MM.1S (cell line): ENCODE data around the gene ARFGEF3.

Experiments
- DNase-seq: peaks from one replicate; pipeline ENCODE4 v3.0.0-alpha.2; 2015
- H2AFZ ChIP-seq: fragments of 300-600 bp; sonication (generic); 2 replicates; pipeline ENCODE4 v1.6.0; 2016; ENCODE audit warnings: antibody characterized with exemption, low read length
- H3F3A ChIP-seq: fragments of 300-600 bp; sonication (generic); 2 replicates; pipeline ENCODE4 v1.6.1; 2016; ENCODE audit warnings: mild to moderate bottlenecking, antibody characterized with exemption, low read length, moderate library complexity, mixed read lengths; ENCODE audit not compliant: insufficient read depth
- H3K27ac ChIP-seq: fragments of 300-600 bp; sonication (generic); 2 replicates; pipeline ENCODE4 v1.5.1; 2016; ENCODE audit warnings: mild to moderate bottlenecking, low read length
- H3K27me3 ChIP-seq: fragments of 300-600 bp; sonication (generic); replicated peaks from 2 replicates; pipeline ENCODE4 v1.6.0; 2016; ENCODE audit warnings: low read length; ENCODE audit not compliant: insufficient read depth
- H3K36me3 ChIP-seq: fragments of 300-600 bp; sonication (generic); replicated peaks from 2 replicates; pipeline ENCODE4 v1.6.1; 2016; ENCODE audit warnings: mild to moderate bottlenecking, low read length, mixed read lengths; ENCODE audit not compliant: insufficient read depth
- H3K4me1 ChIP-seq: fragments of 300-600 bp; sonication (generic); 2 replicates; pipeline ENCODE4 v1.6.1; 2016; ENCODE audit warnings: low read length, mixed read lengths
- H3K4me2 ChIP-seq: fragments of 300-600 bp; sonication (generic); 2 replicates; pipeline ENCODE4 v1.6.0; 2016; ENCODE audit warnings: low read depth, low read length
- H3K4me3 ChIP-seq: fragments of 300-600 bp; sonication (generic); 2 replicates; pipeline ENCODE4 v1.5.1; 2016; ENCODE audit warnings: low read length, mixed read lengths
- H3K79me2 ChIP-seq: fragments of 300-600 bp; sonication (generic); 2 replicates; pipeline ENCODE4 v1.6.1; 2016; ENCODE audit warnings: mixed run types, low read length, mixed read lengths
- H3K9ac ChIP-seq: fragments of 300-600 bp; sonication (generic); 2 replicates; pipeline ENCODE4 v1.6.1; 2016; ENCODE audit warnings: low read length, mixed read lengths
- H3K9me2 ChIP-seq: fragments of 300-600 bp; sonication (generic); replicated peaks from 2 replicates; pipeline ENCODE4 v1.6.1; 2016; ENCODE audit warnings: mild to moderate bottlenecking, low read length, mixed read lengths; ENCODE audit not compliant: insufficient read depth
- H3K9me3 ChIP-seq: fragments of 300-600 bp; sonication (generic); replicated peaks from 2 replicates; pipeline ENCODE4 v1.6.1; 2016; ENCODE audit warnings: mild to moderate bottlenecking, low read length, mixed read lengths; ENCODE audit not compliant: insufficient read depth
- H4K20me1 ChIP-seq: fragments of 300-600 bp; sonication (generic); 2 replicates; pipeline ENCODE4 v1.6.1; 2016; ENCODE audit warnings: mild to moderate bottlenecking, low read length, moderate library complexity, mixed read lengths; ENCODE audit not compliant: insufficient read depth
- CTCF ChIP-seq: fragments of 300-600 bp; sonication (generic); IDR thresholded peaks from 2 replicates; pipeline ENCODE4 v1.5.1; 2016; ENCODE audit warnings: antibody characterized with exemption, low read length, mixed read lengths
- EZH2 ChIP-seq: fragments of 300-600 bp; sonication (generic); optimal IDR thresholded peaks from 2 replicates; pipeline ENCODE3; 2017; ENCODE audit warnings: low read depth, mild to moderate bottlenecking, antibody characterized with exemption, low read length, mixed read lengths
- EZH2phosphoT487 ChIP-seq: fragments of 300-600 bp; sonication (generic); IDR thresholded peaks from 2 replicates; pipeline ENCODE4 v1.6.1; 2018; ENCODE audit warnings: antibody characterized with exemption, low read length

Gene ARFGEF3

DNA sequence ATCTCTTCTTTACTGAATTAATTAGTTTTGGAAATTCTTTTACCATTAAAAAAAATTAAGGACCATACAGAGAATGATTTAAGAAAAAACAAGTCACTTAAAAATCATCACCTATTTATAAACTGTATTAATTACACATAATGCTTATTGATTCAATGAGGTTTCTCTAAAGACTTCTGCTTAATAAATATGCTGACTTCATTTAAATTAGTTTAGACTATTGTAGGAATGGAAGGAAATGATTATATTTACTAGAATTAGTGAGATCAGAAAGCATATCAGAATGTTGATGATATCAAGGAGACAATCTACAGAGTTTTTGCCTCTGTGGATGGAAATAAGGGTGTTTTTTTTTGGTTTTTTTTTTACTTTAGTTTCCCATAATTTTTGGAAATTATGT lies 181.4 kb downstream of the ARFGEF3 start:
- no peaks in the 10 kb centered on the region for H3K79me2 ChIP-seq
- H3K9me2 ChIP-seq, result no peaks in the 10 kb centered on the region
- no peaks in the 10 kb centered on the region for H3K36me3 ChIP-seq
- TF ChIP-seq EZH2phosphoT487 (no peak), EZH2 (no peak), CTCF (no peak)
- no peaks in the 10 kb centered on the region for H3K9me3 ChIP-seq
- peaks cover 8% of the 10 kb centered on the region; the same call in 1 of the 2 replicates for H3F3A ChIP-seq
- DNase-seq, result no peak
- no peak overlapping the region for H3K27ac ChIP-seq
- no peak overlapping the region for H3K9ac ChIP-seq
- H3K27me3 ChIP-seq, result no peaks in the 10 kb centered on the region
- no peak overlapping the region for H2AFZ ChIP-seq
- H3K4me1 ChIP-seq, result peaks cover 16% of the 10 kb centered on the region
- no peak overlapping the region for H3K4me3 ChIP-seq
- no peak overlapping the region for H3K4me2 ChIP-seq
- no peaks in the 10 kb centered on the region for H4K20me1 ChIP-seq

GRCh38 chr6:138345565-138346285 lies 184.0 kb downstream of the ARFGEF3 start:
- Histone ChIP-seq H4K20me1 (no peaks in the 10 kb centered on the region), H3K27me3 (no peaks in the 10 kb centered on the region), H3K4me2 (peak overlapping the region; percentile 26), H3F3A (peaks cover 8% of the 10 kb centered on the region; the same call in 1 of the 2 replicates), H3K79me2 (no peaks in the 10 kb centered on the region), H3K9ac (no peak overlapping the region), H3K4me1 (peaks cover 16% of the 10 kb centered on the region), H3K36me3 (no peaks in the 10 kb centered on the region), H2AFZ (no peak overlapping the region), H3K4me3 (no peak overlapping the region), H3K9me3 (no peaks in the 10 kb centered on the region), H3K9me2 (no peaks in the 10 kb centered on the region), H3K27ac (no peak overlapping the region)
- DNase-seq, result peak; percentile 6
- TF ChIP-seq EZH2phosphoT487 (no peak), CTCF (no peak), EZH2 (no peak)

DNA sequence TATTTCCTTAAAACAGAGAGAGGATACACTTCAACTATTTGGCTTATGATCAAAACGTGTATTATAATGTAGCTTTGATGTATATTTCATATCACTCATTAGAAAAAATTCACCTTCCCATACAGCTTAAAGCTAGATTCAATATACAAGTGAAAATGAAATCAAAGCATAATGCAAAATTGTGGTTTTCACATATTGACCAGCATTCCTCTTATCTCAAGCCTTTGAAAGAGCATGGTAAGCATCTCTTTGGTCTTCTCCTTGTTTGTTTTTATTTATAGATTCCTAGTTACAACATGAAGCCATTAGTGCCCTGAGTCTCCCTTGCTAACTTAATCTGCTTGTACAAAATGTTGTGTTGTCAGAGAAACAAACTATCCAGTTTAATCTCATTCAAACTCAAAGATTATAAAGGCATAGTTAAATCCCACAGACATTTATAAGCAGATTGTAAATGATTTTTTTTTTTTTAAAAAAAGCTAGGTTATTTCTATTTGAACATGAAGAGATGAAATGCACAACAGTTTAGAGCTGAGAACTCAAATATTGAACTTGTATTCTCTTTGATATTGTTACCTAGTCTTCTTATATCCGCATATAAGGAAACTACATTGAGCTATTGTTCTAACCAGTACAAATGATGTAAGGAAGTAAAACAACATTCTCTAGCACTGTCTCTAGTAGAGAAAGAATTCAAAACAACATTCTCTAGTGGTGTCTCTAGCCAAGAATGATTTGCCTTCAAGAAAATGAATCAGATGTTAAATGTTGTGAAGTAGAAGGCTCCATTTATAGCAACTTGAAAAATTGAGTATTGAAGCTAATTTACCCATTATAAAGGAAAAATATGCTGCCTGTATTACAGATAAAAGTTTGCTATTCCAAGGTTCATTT lies 184.8 kb downstream of the ARFGEF3 start:
- Histone ChIP-seq H3K36me3 (no peaks in the 10 kb centered on the region), H3K4me1 (peaks cover 16% of the 10 kb centered on the region), H3K4me3 (no peak overlapping the region), H3K79me2 (no peaks in the 10 kb centered on the region), H3K9me3 (no peaks in the 10 kb centered on the region), H3K9me2 (no peaks in the 10 kb centered on the region), H3K27me3 (no peaks in the 10 kb centered on the region), H3K27ac (no peak overlapping the region), H3K4me2 (peak overlapping the region; percentile 26), H3F3A (peaks cover 8% of the 10 kb centered on the region; the same call in 1 of the 2 replicates), H4K20me1 (no peaks in the 10 kb centered on the region), H3K9ac (no peak overlapping the region), H2AFZ (no peak overlapping the region)
- TF ChIP-seq CTCF, result no peak
- TF ChIP-seq EZH2phosphoT487, result no peak
- TF ChIP-seq EZH2, result no peak
- peak; percentile 76 for DNase-seq
